Ovary (tissue), 9 donors: Measurements from ENCODE around the gene ZMIZ1. TPM values are rescaled to one million over a fixed set of nuclear protein-coding genes. Genes with fewer than 3 reads are reported as not detected.
A peak's percentile ranks its signal among the peaks of the same experiment; 100 is the strongest.

Source experiments
- DNase-seq, 5 donors: peaks; one replicate each; pipeline ENCODE4 v3.0.0-alpha.2; 2019 to 2020
- H3K27ac ChIP-seq, 2 donors: fragments of 200-600 bp; one replicate each; pipeline versions ENCODE4 v1.5.1 to v1.8.0; 2019 to 2022
- H3K27me3 ChIP-seq: fragments of 200-600 bp; one replicate; pipeline ENCODE4 v1.8.0; 2022
- H3K36me3 ChIP-seq: fragments of 200-600 bp; sonication (generic); one replicate; pipeline ENCODE4 v1.5.1; 2019
- H3K4me1 ChIP-seq: one replicate; pipeline ENCODE4 v1.8.1; 2013; ENCODE audit warnings: mild to moderate bottlenecking, moderate library complexity; ENCODE audit not compliant: insufficient read depth
- H3K4me3 ChIP-seq: fragments of 200-600 bp; sonication (generic); one replicate; pipeline ENCODE4 v1.5.1; 2017
- H3K9me3 ChIP-seq, 2 donors: fragments of 200-600 bp in 1 of 2; sonication (generic) in 1 of 2; one replicate each; pipeline versions ENCODE4 v1.5.1 to v1.8.1; 2013 to 2019; ENCODE audit warnings: mild to moderate bottlenecking in 1 of 2, moderate library complexity in 1 of 2
- EP300 ChIP-seq: sonication (generic); formaldehyde crosslinking; IDR thresholded peaks from one replicate; pipeline ENCODE4 v1.6.1; 2017; ENCODE audit warnings: antibody characterized with exemption
- POLR2A ChIP-seq: fragments of 450-650 bp; IDR thresholded peaks from one replicate; pipeline ENCODE4 v1.6.1; 2017; ENCODE audit warnings: antibody characterized with exemption, mild to moderate bottlenecking, moderate library complexity
- WGBS, 3 donors: extraction: QIAGEN DNeasy Blood & Tissue Kit in 1 of 3; methylation state at CpG; one replicate each; pipeline versions ENCODE4 v1.1.5 to v1.1.7; 2013 to 2017; 5-methylcytosine and 5-hydroxymethylcytosine counted together
- intact Hi-C, 4 donors: fragments of 100-400 bp; cut with DNase I; formaldehyde crosslinking; loops; one replicate each; pipeline versions ENCODE4 v1.11.0 to v1.15.1; 2022 to 2023
- polyA plus RNA-seq, 2 donors: library from polyadenylated mRNA; stranded (reverse); fragments of 200-250 nt in 1 of 2; fragments of 350-450 nt in 1 of 2; fragmentation: Illumina TruSeq in 1 of 2; extraction: RNeasy Lipid Tissue Mini Kit (QIAGEN cat#74804) in 1 of 2; gene quantifications; one replicate each; pipeline ENCODE4 v1.2.3, GENCODE V29; 2013 to 2014
- total RNA-seq, 7 donors: library from RNA; depleted of rRNA in 2 of 7; stranded (reverse); fragments of >200 nt in 2 of 7; fragmentation: NEBNext Ultra II Directional in 3 of 7; extraction: Animal tissue kit (Norgen Biotek cat#: 25700) in 3 of 7; gene quantifications; one replicate each; pipeline versions ENCODE4 v1.1.0 to v1.2.4, GENCODE V29; 2016 to 2023
- TF ChIP-seq, protein P1 (sequence below), 3 donors: fragments of 450-650 bp in 2 of 3; fragments of 200-600 bp in 1 of 3; IDR thresholded peaks; one replicate each; pipeline versions ENCODE4 v1.5.1 to v1.8.0; 2016 to 2022; ENCODE audit warnings: antibody characterized with exemption in 3 of 3, mild to moderate bottlenecking in 1 of 3
- donor health status: DM: no; HTN: no; CAD: no; lungs with moderate emphysema.
- donor health status: DM: no; HTN: no; CAD: no.
- donor health status: Bipolar disorder and iron deficiency.
- donor health status: DM: yes; HTN: yes; CAD: no.
- donor health status: DM: no; HTN: no; CAD: no.
- donor health status: DM: yes; HTN: yes; CAD: no.

Gene ZMIZ1
- total and polyA plus RNA-seq, 9 donors = 30.3 to 117 (median 69.1) TPM

DNA sequence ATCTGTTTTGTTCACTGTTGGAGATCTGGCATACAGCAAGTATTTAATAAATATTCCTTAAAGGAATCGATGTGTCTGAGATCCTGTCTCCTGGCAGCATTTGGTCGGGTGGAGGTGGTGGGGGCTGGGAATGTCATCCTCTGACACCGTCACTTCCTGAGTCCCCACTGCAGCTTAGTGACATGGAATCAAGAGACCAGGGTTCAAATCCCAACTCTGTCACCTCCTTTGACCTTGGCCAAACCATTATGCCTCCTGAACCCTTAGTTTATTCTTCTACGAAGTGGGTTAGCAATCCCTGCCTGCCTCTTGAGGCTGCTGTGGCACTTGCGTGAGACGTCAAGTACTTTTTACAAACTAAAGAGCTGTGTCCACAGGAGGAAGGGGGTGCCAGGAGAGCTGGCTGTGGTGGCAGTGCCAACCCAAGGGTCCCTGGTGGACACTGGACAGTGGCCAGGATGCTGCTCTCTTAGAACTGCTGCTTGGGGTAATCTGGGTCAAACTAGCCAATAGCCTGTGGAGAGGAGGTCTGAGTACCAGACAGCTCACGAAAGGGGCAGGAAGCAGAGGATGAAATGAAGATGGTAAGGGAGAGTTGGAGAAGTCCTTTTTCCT lies 8.0 kb upstream of the ZMIZ1 start:
- peak in 3 of 5 donors; percentile 12 to 28 (median 16) for DNase-seq
- Histone ChIP-seq H3K27ac (no peak overlapping the region), H3K4me1 (no peaks in the 10 kb centered on the region), H3K9me3 (no peaks in the 10 kb centered on the region), H3K4me3 (no peak overlapping the region), H3K36me3 (no peaks in the 10 kb centered on the region), H3K27me3 (no peaks in the 10 kb centered on the region)
- intact Hi-C loops = loop anchor here (10.0 kb wide), 3 partner anchors 86 to 1016 kb away; no protein-coding TSS in a partner anchor
- 84 to 91% (median 89%) methylated on average over 7 of the region's 7 CpGs for WGBS, 3 donors
- TF ChIP-seq, protein P1, sequence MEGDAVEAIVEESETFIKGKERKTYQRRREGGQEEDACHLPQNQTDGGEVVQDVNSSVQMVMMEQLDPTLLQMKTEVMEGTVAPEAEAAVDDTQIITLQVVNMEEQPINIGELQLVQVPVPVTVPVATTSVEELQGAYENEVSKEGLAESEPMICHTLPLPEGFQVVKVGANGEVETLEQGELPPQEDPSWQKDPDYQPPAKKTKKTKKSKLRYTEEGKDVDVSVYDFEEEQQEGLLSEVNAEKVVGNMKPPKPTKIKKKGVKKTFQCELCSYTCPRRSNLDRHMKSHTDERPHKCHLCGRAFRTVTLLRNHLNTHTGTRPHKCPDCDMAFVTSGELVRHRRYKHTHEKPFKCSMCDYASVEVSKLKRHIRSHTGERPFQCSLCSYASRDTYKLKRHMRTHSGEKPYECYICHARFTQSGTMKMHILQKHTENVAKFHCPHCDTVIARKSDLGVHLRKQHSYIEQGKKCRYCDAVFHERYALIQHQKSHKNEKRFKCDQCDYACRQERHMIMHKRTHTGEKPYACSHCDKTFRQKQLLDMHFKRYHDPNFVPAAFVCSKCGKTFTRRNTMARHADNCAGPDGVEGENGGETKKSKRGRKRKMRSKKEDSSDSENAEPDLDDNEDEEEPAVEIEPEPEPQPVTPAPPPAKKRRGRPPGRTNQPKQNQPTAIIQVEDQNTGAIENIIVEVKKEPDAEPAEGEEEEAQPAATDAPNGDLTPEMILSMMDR (IDR thresholded peaks at IDR 0.05) = no peak
- no peak for TF ChIP-seq POLR2A
- TF ChIP-seq EP300 = no peak

DNA sequence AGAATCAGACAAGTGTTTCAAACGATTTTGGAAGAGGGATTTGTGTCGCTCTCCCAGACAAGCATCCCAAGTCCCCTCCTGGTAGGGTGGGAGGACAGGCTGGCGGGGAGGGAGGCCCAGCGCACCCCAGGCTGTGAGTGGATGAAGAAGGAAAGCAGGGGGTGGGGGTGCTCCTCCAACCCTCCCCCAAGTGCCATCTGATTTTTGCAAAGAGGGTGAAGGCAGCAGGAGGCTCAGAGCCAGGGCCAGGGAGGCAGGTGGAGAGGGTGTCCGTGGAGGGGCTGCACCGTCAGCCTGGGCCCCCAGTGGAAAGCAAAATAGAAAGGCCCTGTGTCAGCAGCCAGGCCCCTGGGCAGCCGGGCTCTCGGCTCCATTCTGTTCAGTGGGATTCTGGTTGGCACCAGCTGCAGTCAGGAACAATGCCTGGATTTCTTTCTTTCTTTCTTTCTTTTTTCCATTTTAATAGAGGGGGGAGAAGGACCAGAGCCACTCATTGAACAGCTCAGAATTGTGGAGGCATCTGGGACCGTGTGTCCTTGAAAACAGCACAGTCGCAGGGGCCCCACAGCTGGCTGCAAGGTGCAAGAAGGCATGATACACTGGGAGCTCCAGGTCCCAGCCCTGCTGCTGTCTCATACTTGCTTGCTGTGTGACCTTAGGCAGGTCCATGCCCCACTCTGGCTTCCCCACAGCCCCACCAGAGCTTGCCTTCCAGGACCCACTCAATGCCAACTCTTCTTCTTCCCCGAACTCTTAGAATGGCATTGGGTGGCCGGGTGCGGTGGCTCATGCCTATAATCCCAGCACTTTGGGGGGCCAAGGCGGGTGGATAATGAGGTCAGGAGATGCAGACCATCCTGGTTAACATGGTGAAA lies 7.1 kb upstream of the ZMIZ1 start:
- TF ChIP-seq, protein P1 (IDR thresholded peaks at IDR 0.05) = no peak
- no peak for TF ChIP-seq EP300
- TF ChIP-seq POLR2A = no peak

GRCh38 chr10:79063071-79063491 lies 5.7 kb upstream of the ZMIZ1 start:
- H3K4me3 ChIP-seq = no peak overlapping the region
- H3K27me3 ChIP-seq = no peaks in the 10 kb centered on the region
- no peaks in the 10 kb centered on the region for H3K36me3 ChIP-seq
- peaks cover 3% of the 10 kb centered on the region for H3K4me1 ChIP-seq
- TF ChIP-seq, protein P1 (IDR thresholded peaks at IDR 0.05) = no peak
- TF ChIP-seq EP300 (no peak), POLR2A (no peak)
- DNase-seq = peak in 2 of 5 donors; percentile 11 to 27
- WGBS, 3 donors = 70 to 81% (median 76%) methylated on average over 5 of the region's 5 CpGs
- no peak overlapping the region for H3K27ac ChIP-seq
- no peaks in the 10 kb centered on the region for H3K9me3 ChIP-seq
- intact Hi-C loops = loop anchor here (10.0 kb wide), 3 partner anchors 88 to 1018 kb away; no protein-coding TSS in a partner anchor

More for the DNA sequence above, 7.1 kb upstream of the ZMIZ1 start:
- H3K4me1 ChIP-seq = peaks cover 3% of the 10 kb centered on the region
- H3K27ac ChIP-seq = no peak overlapping the region
- no peaks in the 10 kb centered on the region for H3K36me3 ChIP-seq
- DNase-seq = peak in 4 of 5 donors; percentile 6 to 24 (median 13)
- WGBS, 3 donors = 82 to 89% (median 87%) methylated on average over 14 of the region's 14 CpGs
- H3K27me3 ChIP-seq = no peaks in the 10 kb centered on the region
- no peak overlapping the region for H3K4me3 ChIP-seq
- no peaks in the 10 kb centered on the region for H3K9me3 ChIP-seq
- intact Hi-C loops = loop anchor here (10.0 kb wide), 3 partner anchors 87 to 1017 kb away; no protein-coding TSS in a partner anchor

GRCh38 chr10:79063661-79064492 lies 4.9 kb upstream of the ZMIZ1 start:
- DNase-seq = peak in 3 of 5 donors; percentile 7 to 22 (median 13)
- Histone ChIP-seq H3K4me1 (peaks cover 4% of the 10 kb centered on the region), H3K36me3 (no peaks in the 10 kb centered on the region), H3K27ac (no peak overlapping the region), H3K4me3 (no peak overlapping the region), H3K27me3 (no peaks in the 10 kb centered on the region), H3K9me3 (no peaks in the 10 kb centered on the region)
- 89 to 95% (median 94%) methylated on average over 8 of the region's 8 CpGs for WGBS, 3 donors
- intact Hi-C loops = loop anchor here (10.0 kb wide), 3 partner anchors 89 to 1019 kb away; no protein-coding TSS in a partner anchor
- TF ChIP-seq EP300 (no peak), POLR2A (no peak)
- TF ChIP-seq, protein P1 (IDR thresholded peaks at IDR 0.05) = no peak
